HG02759 (cell line): ENCODE measurements around the gene PER2.
"Not testable (repeated sequence)": the region's sequence is repeated elsewhere in the genome, so short reads cannot be mapped to it uniquely, and the experiment has no call there.

Source experiments
- ATAC-seq: cut with Tn5 transposase; IDR thresholded peaks from one replicate; pipeline ENCODE4 v1.9.1; 2021; ENCODE audit warnings: mild to moderate bottlenecking, moderate library complexity; ENCODE audit not compliant: unreplicated experiment

The PER2 gene

GRCh38 chr2:238313991-238314350 lies 25.6 kb upstream of the PER2 start:
- no peak for ATAC-seq

- no peak for ATAC-seq
Measured at GRCh38 chr2:238313289-238313990, 25.0 kb upstream of the PER2 start.

- not testable (repeated sequence) for ATAC-seq
Measured at GRCh38 chr2:238310721-238311120, 22.3 kb upstream of the PER2 start.

GRCh38 chr2:238308177-238308576 lies 19.8 kb upstream of the PER2 start:
- no peak for ATAC-seq

GRCh38 chr2:238306672-238306998 lies 18.2 kb upstream of the PER2 start:
- ATAC-seq: no peak

- ATAC-seq: no peak
Measured at GRCh38 chr2:238305965-238306671, 17.7 kb upstream of the PER2 start.

- no peak for ATAC-seq
Measured at GRCh38 chr2:238305092-238305862, 16.9 kb upstream of the PER2 start.

GRCh38 chr2:238304116-238304515 lies 15.7 kb upstream of the PER2 start:
- ATAC-seq: no peak

- ATAC-seq: no peak
Measured at GRCh38 chr2:238302751-238303150, 14.3 kb upstream of the PER2 start.

GRCh38 chr2:238302087-238302486 lies 13.7 kb upstream of the PER2 start:
- ATAC-seq: no peak

- no peak for ATAC-seq
Measured at GRCh38 chr2:238299803-238300202, 11.4 kb upstream of the PER2 start.

GRCh38 chr2:238296638-238297457 lies 8.4 kb upstream of the PER2 start:
- ATAC-seq: no peak

GRCh38 chr2:238295144-238296112 lies 7.0 kb upstream of the PER2 start:
- no peak for ATAC-seq

- ATAC-seq: no peak
Measured at GRCh38 chr2:238294393-238295143, 6.2 kb upstream of the PER2 start.

- ATAC-seq: no peak
Measured at GRCh38 chr2:238294046-238294392, 5.6 kb upstream of the PER2 start.

- no peak for ATAC-seq
Measured at GRCh38 chr2:238291550-238292281, 3.3 kb upstream of the PER2 start.

GRCh38 chr2:238290715-238291549 lies 2.5 kb upstream of the PER2 start:
- ATAC-seq: no peak

- no peak for ATAC-seq
Measured at GRCh38 chr2:238290091-238290509, 1.7 kb upstream of the PER2 start.
